ENCODE data around the gene TIGAR. TPM values are rescaled to one million over a fixed set of nuclear protein-coding genes. Genes with fewer than 3 reads are reported as not detected.

Gene TIGAR
- total RNA-seq, 6 donors from 2014 or later, result 4.9 to 19.5 (median 10.4) TPM

GRCh38 chr12:4370265-4370664 lies 49.3 kb downstream of the TIGAR start:
- ATAC-seq (ENCODE audit: low FRiP score in 2 of 2) (peak in 1 of 2 donors; percentile 49), DNase-seq (peak in 1 of 2 donors; percentile 68)
- no peaks in the 10 kb centered on the region for H3K27me3 ChIP-seq
- TF ChIP-seq POLR2A (IDR thresholded peaks at IDR 0.05) (no peak), EP300 (IDR thresholded peaks at IDR 0.05) (no peak), POLR2AphosphoS5 (IDR thresholded peaks at IDR 0.05) (no peak)
- TF ChIP-seq, protein P1, sequence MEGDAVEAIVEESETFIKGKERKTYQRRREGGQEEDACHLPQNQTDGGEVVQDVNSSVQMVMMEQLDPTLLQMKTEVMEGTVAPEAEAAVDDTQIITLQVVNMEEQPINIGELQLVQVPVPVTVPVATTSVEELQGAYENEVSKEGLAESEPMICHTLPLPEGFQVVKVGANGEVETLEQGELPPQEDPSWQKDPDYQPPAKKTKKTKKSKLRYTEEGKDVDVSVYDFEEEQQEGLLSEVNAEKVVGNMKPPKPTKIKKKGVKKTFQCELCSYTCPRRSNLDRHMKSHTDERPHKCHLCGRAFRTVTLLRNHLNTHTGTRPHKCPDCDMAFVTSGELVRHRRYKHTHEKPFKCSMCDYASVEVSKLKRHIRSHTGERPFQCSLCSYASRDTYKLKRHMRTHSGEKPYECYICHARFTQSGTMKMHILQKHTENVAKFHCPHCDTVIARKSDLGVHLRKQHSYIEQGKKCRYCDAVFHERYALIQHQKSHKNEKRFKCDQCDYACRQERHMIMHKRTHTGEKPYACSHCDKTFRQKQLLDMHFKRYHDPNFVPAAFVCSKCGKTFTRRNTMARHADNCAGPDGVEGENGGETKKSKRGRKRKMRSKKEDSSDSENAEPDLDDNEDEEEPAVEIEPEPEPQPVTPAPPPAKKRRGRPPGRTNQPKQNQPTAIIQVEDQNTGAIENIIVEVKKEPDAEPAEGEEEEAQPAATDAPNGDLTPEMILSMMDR (IDR thresholded peaks at IDR 0.05), result no peak
- H3K27ac ChIP-seq, result no peak overlapping the region
- no peaks in the 10 kb centered on the region for H3K4me1 ChIP-seq
- no peaks in the 10 kb centered on the region for H3K9me3 ChIP-seq
- 94 to 97% methylated on average over 20 to 24 of the region's 31 CpGs for WGBS, 2 donors
- H3K4me3 ChIP-seq, result no peak overlapping the region
- H3K36me3 ChIP-seq, result no peaks in the 10 kb centered on the region

DNA sequence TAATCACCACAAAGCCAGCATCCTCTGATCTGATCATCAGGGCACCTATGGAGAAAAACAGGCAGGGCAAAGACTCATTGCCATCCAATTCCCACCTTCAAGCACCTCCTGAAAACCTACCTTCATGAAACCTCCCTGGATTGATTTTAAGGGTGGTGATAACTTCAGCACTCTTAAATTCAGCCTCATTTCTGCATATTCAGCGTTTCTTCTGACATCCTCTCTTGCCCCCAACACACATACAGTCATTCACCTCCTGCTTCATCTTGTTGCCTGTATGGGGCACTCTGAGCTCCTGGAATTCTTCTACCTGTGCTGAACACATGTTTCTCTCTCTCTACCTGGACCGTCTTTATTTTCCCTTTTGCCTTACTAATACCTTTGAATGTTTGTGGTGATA lies 51.6 kb downstream of the TIGAR start:
- Histone ChIP-seq H3K4me3 (no peak overlapping the region), H3K27me3 (no peaks in the 10 kb centered on the region), H3K36me3 (no peaks in the 10 kb centered on the region), H3K9me3 (no peaks in the 10 kb centered on the region), H3K27ac (no peak overlapping the region), H3K4me1 (no peaks in the 10 kb centered on the region)
- no peak for TF ChIP-seq POLR2A (IDR thresholded peaks at IDR 0.05)
- TF ChIP-seq, protein P1 (IDR thresholded peaks at IDR 0.05), result no peak
- DNase-seq (no peak), ATAC-seq (ENCODE audit: low FRiP score in 2 of 2) (no peak)
- WGBS, 2 donors, result 87 to 94% methylated on average over 2 of the region's 2 CpGs

DNA sequence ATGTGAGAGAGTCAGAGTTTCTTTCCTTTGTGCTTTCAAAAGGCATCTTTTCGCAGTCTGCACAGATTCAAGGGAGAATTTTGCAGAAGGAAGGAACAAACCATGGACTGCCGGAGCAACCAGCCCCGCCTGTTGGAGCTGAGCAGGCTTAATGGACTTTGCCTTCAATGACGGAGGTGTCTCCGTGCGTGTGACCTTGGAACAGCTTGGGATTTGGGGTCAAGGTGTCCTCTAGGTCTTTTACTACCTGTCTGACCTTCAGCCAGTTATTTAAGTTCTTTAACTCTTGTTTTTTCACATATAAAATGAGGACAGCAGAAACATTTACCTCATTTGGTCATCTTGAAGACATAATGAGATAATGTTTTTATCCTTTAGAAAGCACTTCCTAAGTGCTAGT lies 54.4 kb downstream of the TIGAR start:
- H3K27me3 ChIP-seq, result no peaks in the 10 kb centered on the region
- WGBS, 2 donors, result 71 to 85% methylated on average over 6 of the region's 6 CpGs
- no peak for DNase-seq
- TF ChIP-seq POLR2A (IDR thresholded peaks at IDR 0.05) (no peak), POLR2AphosphoS5 (IDR thresholded peaks at IDR 0.05) (no peak), EP300 (IDR thresholded peaks at IDR 0.05) (no peak)
- TF ChIP-seq, protein P1 (IDR thresholded peaks at IDR 0.05), result no peak
- no peak overlapping the region for H3K4me3 ChIP-seq
- H3K36me3 ChIP-seq, result no peaks in the 10 kb centered on the region
- no peak overlapping the region for H3K27ac ChIP-seq
- no peaks in the 10 kb centered on the region for H3K9me3 ChIP-seq
- no peaks in the 10 kb centered on the region for H3K4me1 ChIP-seq
- ATAC-seq (ENCODE audit: low FRiP score in 2 of 2), result no peak

- DNase-seq (no peak), ATAC-seq (ENCODE audit: low FRiP score in 2 of 2) (no peak)
- TF ChIP-seq, protein P1 (IDR thresholded peaks at IDR 0.05), result no peak
- no peak for TF ChIP-seq POLR2AphosphoS5 (IDR thresholded peaks at IDR 0.05)
- no peak for TF ChIP-seq EP300 (IDR thresholded peaks at IDR 0.05)
- no peak for TF ChIP-seq POLR2A (IDR thresholded peaks at IDR 0.05)
Observed at GRCh38 chr12:4378772-4379171, 57.8 kb downstream of the TIGAR start.

GRCh38 chr12:4379405-4379804 lies 58.4 kb downstream of the TIGAR start, which contains the start of gene FGF23:
TSS of gene FGF23 (minus strand) at chr12:4379712. CDS start at chr12:4379582, 130 bp downstream.
- 3 to 8% methylated on average over 7 of the region's 7 CpGs for WGBS, 2 donors
- peak in 1 of 2 donors; percentile 49 for DNase-seq
- no peak for TF ChIP-seq POLR2AphosphoS5 (IDR thresholded peaks at IDR 0.05)
- TF ChIP-seq POLR2A (IDR thresholded peaks at IDR 0.05), result no peak
- TF ChIP-seq EP300 (IDR thresholded peaks at IDR 0.05), result no peak
- TF ChIP-seq, protein P1 (IDR thresholded peaks at IDR 0.05), result no peak
- Histone ChIP-seq H3K4me3 (no peak within 1 kb of the TSS), H3K9me3 (no peaks in the 10 kb centered on the region), H3K27ac (no peak within 1 kb of the TSS), H3K27me3 (no peaks in the 10 kb centered on the region), H3K36me3 (no peaks in the 10 kb centered on the region), H3K4me1 (no peaks in the 10 kb centered on the region)
- peak in 1 of 2 donors; percentile 38 for ATAC-seq (ENCODE audit: low FRiP score in 2 of 2)

More at GRCh38 chr12:4378772-4379171, 57.8 kb downstream of the TIGAR start:
- H3K27ac ChIP-seq, result no peak overlapping the region
- no peaks in the 10 kb centered on the region for H3K4me1 ChIP-seq
- H3K9me3 ChIP-seq, result no peaks in the 10 kb centered on the region
- no peaks in the 10 kb centered on the region for H3K36me3 ChIP-seq
- 79 to 81% methylated on average over 1 of the region's 1 CpG for WGBS, 2 donors
- H3K27me3 ChIP-seq, result no peaks in the 10 kb centered on the region
- no peak overlapping the region for H3K4me3 ChIP-seq
